IMR-90 (cell line): ENCODE results near the gene SMTN. TPM values are rescaled to one million over a fixed set of nuclear protein-coding genes. Genes with fewer than 3 reads are reported as not detected.
A peak's percentile ranks its signal among the peaks of the same experiment; 100 is the strongest.

Experiments used
- ATAC-seq: fragments of 200-7000 bp; cut with Tn5 transposase; 2 replicates; pipeline ENCODE4 v1.9.1; 2020; ENCODE audit warnings: low read depth, mild to moderate bottlenecking, moderate library complexity
- BruUV-seq: library from RNA; stranded (reverse); fragments of 400-500 nt; replicated peaks from 2 replicates; lab custom pipeline; 2021; lab: Mats Ljungman, UMichigan
- CTCF ChIA-PET: fragments of 300-600 bp; formaldehyde crosslinking; extraction: SDS; loops from one replicate; lab custom pipeline; 2021; ENCODE audit warnings: antibody characterized with exemption; lab: Yijun Ruan, JAX
- POLR2A ChIA-PET: fragments of 300-600 bp; sonication (Branson Sonifier 250); formaldehyde crosslinking; loops from one replicate; lab custom pipeline; 2022; ENCODE audit warnings: antibody characterized with exemption; ENCODE audit not compliant: unreplicated experiment; lab: Charles Lee
- DNase-seq: peaks from one replicate; pipeline ENCODE4 v3.0.0; 2013
- H2AFZ ChIP-seq: replicated peaks from 2 replicates; pipeline ENCODE3; 2013; ENCODE audit warnings: low read length, mild to moderate bottlenecking; ENCODE audit not compliant: poor library complexity
- H2AK5ac ChIP-seq: 2 replicates; pipeline ENCODE4 v1.6.1; 2013; ENCODE audit warnings: low read depth, low read length, inconsistent platforms
- H2AK9ac ChIP-seq: replicated peaks from 2 replicates; pipeline ENCODE3; 2013; ENCODE audit warnings: mild to moderate bottlenecking, low read depth, low read length, moderate library complexity; ENCODE audit not compliant: poor library complexity
- H2BK120ac ChIP-seq: 2 replicates; pipeline ENCODE4 v1.6.1; 2013; ENCODE audit warnings: low read depth, low read length, inconsistent platforms
- H2BK15ac ChIP-seq: 3 replicates; pipeline ENCODE4 v1.6.1; 2013; ENCODE audit warnings: low read depth, low read length, inconsistent platforms
- H2BK20ac ChIP-seq: 2 replicates; pipeline ENCODE4 v1.6.1; 2013; ENCODE audit warnings: low read depth, mild to moderate bottlenecking, inconsistent platforms, low read length, moderate library complexity
- H2BK5ac ChIP-seq: 2 replicates; pipeline ENCODE4 v1.6.1; 2013; ENCODE audit warnings: mild to moderate bottlenecking, low read depth, low read length, inconsistent platforms; ENCODE audit not compliant: poor library complexity, severe bottlenecking
- H3K14ac ChIP-seq: replicated peaks from 2 replicates; pipeline ENCODE4 v1.6.1; 2013; ENCODE audit warnings: low read depth, low read length, inconsistent platforms
- H3K18ac ChIP-seq: 2 replicates; pipeline ENCODE4 v1.6.1; 2013; ENCODE audit warnings: low read depth, low read length, control low read depth
- H3K23ac ChIP-seq: 2 replicates; pipeline ENCODE4 v1.6.1; 2013; ENCODE audit warnings: low read depth, low read length, inconsistent platforms
- H3K27ac ChIP-seq: 2 replicates; pipeline ENCODE4 v1.5.1; 2013; ENCODE audit warnings: mild to moderate bottlenecking, control low read depth, low read length; ENCODE audit not compliant: insufficient read depth
- H3K27me3 ChIP-seq: 2 replicates; pipeline ENCODE4 v1.6.1; 2013; ENCODE audit warnings: low read length; ENCODE audit not compliant: control insufficient read depth, insufficient read depth
- H3K36me3 ChIP-seq: 2 replicates; pipeline ENCODE4 v1.6.1; 2013; ENCODE audit warnings: low read length, mixed read lengths; ENCODE audit not compliant: control insufficient read depth, insufficient read depth
- H3K4ac ChIP-seq: 2 replicates; pipeline ENCODE4 v1.6.1; 2013; ENCODE audit warnings: low read depth, low read length, inconsistent platforms
- H3K4me1 ChIP-seq: 2 replicates; pipeline ENCODE4 v1.6.1; 2013; ENCODE audit warnings: low read length, mixed read lengths; ENCODE audit not compliant: control insufficient read depth, insufficient read depth
- H3K4me2 ChIP-seq: 2 replicates; pipeline ENCODE4 v1.6.1; 2013; ENCODE audit warnings: low read depth, mild to moderate bottlenecking, control low read depth, low read length, moderate library complexity
- H3K4me3 ChIP-seq: 2 replicates; pipeline ENCODE4 v1.5.1; 2013; ENCODE audit warnings: low read depth, mild to moderate bottlenecking, control low read depth, low read length, moderate library complexity; ENCODE audit not compliant: insufficient read depth
- H3K56ac ChIP-seq: 2 replicates; pipeline ENCODE4 v1.6.1; 2013; ENCODE audit warnings: low read length, inconsistent platforms; ENCODE audit not compliant: insufficient read depth; ENCODE audit errors: extremely low read depth
- H3K79me1 ChIP-seq, 2 experiments: 2 replicates each; pipeline ENCODE4 v1.6.1; 2013; ENCODE audit warnings: low read length in 2 of 2, inconsistent platforms in 1 of 2, low read depth in 1 of 2
- H3K9ac ChIP-seq: 2 replicates; pipeline ENCODE4 v1.6.1; 2013; ENCODE audit warnings: low read depth, low read length, control low read depth
- H3K9me1 ChIP-seq: 2 replicates; pipeline ENCODE4 v1.6.1; 2013; ENCODE audit warnings: low read length, inconsistent platforms; ENCODE audit not compliant: insufficient read depth
- H3K9me3 ChIP-seq: 2 replicates; pipeline ENCODE4 v1.6.1; 2013; ENCODE audit warnings: low read length; ENCODE audit not compliant: control insufficient read depth, insufficient read depth
- H4K20me1 ChIP-seq: 2 replicates; pipeline ENCODE4 v1.6.1; 2013; ENCODE audit warnings: low read length, inconsistent platforms; ENCODE audit not compliant: insufficient read depth
- H4K5ac ChIP-seq: 2 replicates; pipeline ENCODE4 v1.6.1; 2013; ENCODE audit warnings: mild to moderate bottlenecking, low read depth, low read length, control low read depth
- H4K8ac ChIP-seq, 2 experiments: 2 replicates each; pipeline ENCODE4 v1.6.1; 2013; ENCODE audit warnings: low read depth in 2 of 2, low read length in 2 of 2, control low read depth in 1 of 2, inconsistent platforms in 1 of 2
- H4K91ac ChIP-seq: 2 replicates; pipeline ENCODE4 v1.6.1; 2013; ENCODE audit warnings: low read depth, low read length, inconsistent platforms; ENCODE audit not compliant: insufficient read depth
- CEBPB ChIP-seq: IDR thresholded peaks from 2 replicates; pipeline ENCODE4 v1.6.1; 2012; ENCODE audit warnings: low read depth, low read length, improper control_type of control experiment
- CHD1 ChIP-seq: IDR thresholded peaks from 2 replicates; pipeline ENCODE4 v1.6.1; 2012; ENCODE audit warnings: low read depth, low read length, improper control_type of control experiment
- FOS ChIP-seq: fragments of 150-350 bp; IDR thresholded peaks from 2 replicates; pipeline ENCODE4 v1.6.1; 2016; ENCODE audit warnings: low read depth, low read length
- MAFK ChIP-seq: IDR thresholded peaks from 2 replicates; pipeline ENCODE4 v1.6.1; 2012; ENCODE audit warnings: low read depth, low read length, improper control_type of control experiment
- MAZ ChIP-seq: IDR thresholded peaks from 2 replicates; pipeline ENCODE4 v1.6.1; 2012; ENCODE audit warnings: low read depth, mild to moderate bottlenecking, low read length, improper control_type of control experiment, moderate library complexity, borderline replicate concordance
- MXI1 ChIP-seq: IDR thresholded peaks from 2 replicates; pipeline ENCODE4 v1.6.1; 2012; ENCODE audit warnings: low read depth, mild to moderate bottlenecking, low read length, moderate library complexity, borderline replicate concordance
- NFE2L2 ChIP-seq: fragments of 150-350 bp; IDR thresholded peaks from 2 replicates; pipeline ENCODE4 v1.6.1; 2016; ENCODE audit warnings: low read depth, mild to moderate bottlenecking, low read length
- POLR2A ChIP-seq: IDR thresholded peaks from 2 replicates; pipeline ENCODE4 v1.6.1; 2012; ENCODE audit warnings: mild to moderate bottlenecking, low read depth, low read length
- RAD21 ChIP-seq: IDR thresholded peaks from 2 replicates; pipeline ENCODE4 v1.6.1; 2012; ENCODE audit warnings: low read length, improper control_type of control experiment
- RCOR1 ChIP-seq: IDR thresholded peaks from 2 replicates; pipeline ENCODE4 v1.6.1; 2012; ENCODE audit warnings: mild to moderate bottlenecking, low read length, improper control_type of control experiment; ENCODE audit not compliant: insufficient replicate concordance
- RFX5 ChIP-seq: IDR thresholded peaks from 2 replicates; pipeline ENCODE4 v1.8.0; 2012; ENCODE audit warnings: low read depth, mild to moderate bottlenecking, low read length, moderate library complexity
- SMC3 ChIP-seq: fragments of 150-350 bp; IDR thresholded peaks from 2 replicates; pipeline ENCODE4 v1.6.1; 2016; ENCODE audit warnings: low read depth, mild to moderate bottlenecking, antibody characterized with exemption, low read length, moderate library complexity
- WGBS, 2 experiments: methylation state at CpG; one replicate each; pipeline versions ENCODE4 v1.1.5 to v1.1.7; 2013; ENCODE audit warnings: missing lambda C conversion rate in 2 of 2; ENCODE audit not compliant: insufficient read length in 1 of 2; ENCODE audit errors: extremely low coverage in 2 of 2; 5-methylcytosine and 5-hydroxymethylcytosine counted together
- dilution Hi-C: fragments of 300-500 bp; cut with HindIII; formaldehyde crosslinking; loops from one replicate; pipeline ENCODE4 v1.14.3; 2018; ENCODE audit warnings: low sequenced_read_pairs; ENCODE audit not compliant: unreplicated experiment
- in situ Hi-C: fragments of 300-500 bp; cut with MboI; formaldehyde crosslinking; loops from 3 replicates; pipeline ENCODE4 v1.14.3; 2019; ENCODE audit warnings: low sequenced_read_pairs, inconsistent platforms, mixed read lengths
- intact Hi-C: fragments of 100-400 bp; cut with micrococcal nuclease; formaldehyde crosslinking; loops from 2 replicates; pipeline ENCODE4 v1.10.0; 2022
- polyA plus RNA-seq, 3 experiments: library from polyadenylated mRNA; depleted of rRNA; stranded (reverse); fragments of >200 nt; gene quantifications; 2 replicates each; pipeline ENCODE4 v1.2.3, GENCODE V29; 2012; ENCODE audit warnings: low replicate concordance in 1 of 3
- total RNA-seq: library from RNA; depleted of rRNA; stranded (reverse); fragments of >200 nt; gene quantifications from 2 replicates; pipeline ENCODE4 v1.2.3, GENCODE V29; 2012
- TF ChIP-seq, protein P1 (sequence below): conservative IDR thresholded peaks from 2 replicates; pipeline ENCODE4 v1.5.1; 2012; ENCODE audit warnings: mild to moderate bottlenecking, low read depth, low read length, improper control_type of control experiment
- TF ChIP-seq, protein P2 (sequence below): fragments of 150-350 bp; IDR thresholded peaks from 2 replicates; pipeline ENCODE4 v1.6.1; 2017; ENCODE audit warnings: mild to moderate bottlenecking, antibody characterized with exemption, low read length, low read depth

SMTN gene
- total and polyA plus RNA-seq, 2 of the 4 experiments (the other 2 are of a cell fraction): 53.6 to 63.7 TPM

- Histone ChIP-seq H2BK20ac (no peak overlapping the region), H2BK5ac (peak overlapping the region; percentile 47), H4K8ac (peak overlapping the region; percentile 53 to 74; a peak in 2 of 4 replicates), H3K79me1 (peaks cover 11 to 65% of the 10 kb centered on the region in 2 experiments; a peak in 3 of 4 replicates), H3K36me3 (peaks cover 68% of the 10 kb centered on the region), H3K4me2 (no peak overlapping the region), H3K56ac (no peak overlapping the region), H2BK120ac (peak overlapping the region; percentile 19; the same call in 1 of the 2 replicates), H2AK5ac (peak overlapping the region; percentile 33), H3K18ac (peak overlapping the region; percentile 12; the same call in 1 of the 2 replicates), H3K4me3 (no peak overlapping the region), H2AK9ac (no peak overlapping the region), H3K9me1 (peaks cover 25% of the 10 kb centered on the region), H4K91ac (peak overlapping the region; percentile 63), H3K4me1 (peaks cover 51% of the 10 kb centered on the region), H4K5ac (0 out of 2 replicates have a peak overlapping the region, but pooled peaks have one; percentile 6), H3K9ac (no peak overlapping the region), H3K27me3 (no peaks in the 10 kb centered on the region), H3K27ac (peak overlapping the region; percentile 46; the same call in 1 of the 2 replicates), H3K4ac (peak overlapping the region; percentile 74), H3K23ac (no peak overlapping the region), H2AFZ (no peak overlapping the region), H3K9me3 (no peaks in the 10 kb centered on the region), H4K20me1 (peaks cover 20% of the 10 kb centered on the region), H2BK15ac (peak overlapping the region; percentile 38; the same call in 1 of the 3 replicates), H3K14ac (0 out of 2 replicates have a peak overlapping the region, but pooled peaks have one; percentile 19)
- no TSS peak for BruUV-seq
- ChIA-PET POLR2A (interaction anchor here (0.5 kb wide), 1 partner anchor 16 kb away, joined by 3 read pairs; no protein-coding TSS in a partner anchor), CTCF (interaction anchor here (0.6 kb wide), 1 partner anchor 285 kb away, joined by 3 read pairs; no protein-coding TSS in a partner anchor)
- in situ Hi-C loops: no loop called here
- intact Hi-C loops: no loop called here
- ATAC-seq: no peak
- DNase-seq: no peak
- 100% methylated on average over 4 of the region's 18 CpGs; no CpG with 5 or more reads in 1 of the 2 experiments for WGBS, 2 experiments
- dilution Hi-C loops: no loop called here
- TF ChIP-seq NFE2L2: no peak
- TF ChIP-seq FOS: no peak
- TF ChIP-seq MAZ: no peak
- no peak for TF ChIP-seq CEBPB
- no peak for TF ChIP-seq RCOR1
- TF ChIP-seq POLR2A: no peak
- no peak for TF ChIP-seq MAFK
- TF ChIP-seq MXI1: no peak
- no peak for TF ChIP-seq CHD1
- TF ChIP-seq, protein P1, sequence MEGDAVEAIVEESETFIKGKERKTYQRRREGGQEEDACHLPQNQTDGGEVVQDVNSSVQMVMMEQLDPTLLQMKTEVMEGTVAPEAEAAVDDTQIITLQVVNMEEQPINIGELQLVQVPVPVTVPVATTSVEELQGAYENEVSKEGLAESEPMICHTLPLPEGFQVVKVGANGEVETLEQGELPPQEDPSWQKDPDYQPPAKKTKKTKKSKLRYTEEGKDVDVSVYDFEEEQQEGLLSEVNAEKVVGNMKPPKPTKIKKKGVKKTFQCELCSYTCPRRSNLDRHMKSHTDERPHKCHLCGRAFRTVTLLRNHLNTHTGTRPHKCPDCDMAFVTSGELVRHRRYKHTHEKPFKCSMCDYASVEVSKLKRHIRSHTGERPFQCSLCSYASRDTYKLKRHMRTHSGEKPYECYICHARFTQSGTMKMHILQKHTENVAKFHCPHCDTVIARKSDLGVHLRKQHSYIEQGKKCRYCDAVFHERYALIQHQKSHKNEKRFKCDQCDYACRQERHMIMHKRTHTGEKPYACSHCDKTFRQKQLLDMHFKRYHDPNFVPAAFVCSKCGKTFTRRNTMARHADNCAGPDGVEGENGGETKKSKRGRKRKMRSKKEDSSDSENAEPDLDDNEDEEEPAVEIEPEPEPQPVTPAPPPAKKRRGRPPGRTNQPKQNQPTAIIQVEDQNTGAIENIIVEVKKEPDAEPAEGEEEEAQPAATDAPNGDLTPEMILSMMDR: no peak
- no peak for TF ChIP-seq RAD21
- no peak for TF ChIP-seq SMC3
- no peak for TF ChIP-seq RFX5
- TF ChIP-seq, protein P2, sequence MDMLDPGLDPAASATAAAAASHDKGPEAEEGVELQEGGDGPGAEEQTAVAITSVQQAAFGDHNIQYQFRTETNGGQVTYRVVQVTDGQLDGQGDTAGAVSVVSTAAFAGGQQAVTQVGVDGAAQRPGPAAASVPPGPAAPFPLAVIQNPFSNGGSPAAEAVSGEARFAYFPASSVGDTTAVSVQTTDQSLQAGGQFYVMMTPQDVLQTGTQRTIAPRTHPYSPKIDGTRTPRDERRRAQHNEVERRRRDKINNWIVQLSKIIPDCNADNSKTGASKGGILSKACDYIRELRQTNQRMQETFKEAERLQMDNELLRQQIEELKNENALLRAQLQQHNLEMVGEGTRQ: no peak
These were observed 19.8 kb downstream of the SMTN start for GRCh38 chr22:31100762-31101525.
